Measurements from ENCODE around the gene SRR. TPM values are rescaled to one million over a fixed set of nuclear protein-coding genes. Genes with fewer than 3 reads are reported as not detected.

The SRR gene
- total and polyA plus RNA-seq, 10 of the 15 experiments (the other 5 are each of a cell fraction or from before 2014, with no cell fraction given) = 11.7 to 33.9 (median 20.2) TPM

- TF ChIP-seq SMARCA5 (IDR thresholded peaks at IDR 0.05) (no peak), PML (IDR thresholded peaks at IDR 0.05; ENCODE audit: low read length) (no peak)
Observed at GRCh38 chr17:2357931-2358434, 54.2 kb downstream of the SRR start (continued).

GRCh38 chr17:2361010-2361760, 57.4 kb downstream of the SRR start:
- no peak for TF ChIP-seq SIN3A (IDR thresholded peaks at IDR 0.05; ENCODE audit: low read depth, low read length)
- CTCF ChIA-PET = interaction anchor here (1.4 to 2.5 kb wide), 2 partner anchors 21 to 55 kb away, joined by 7 to 11 read pairs; no protein-coding TSS in a partner anchor
- ATAC-seq (no peak), DNase-seq (ENCODE audit: low read depth, low spot score) (no peak), FAIRE-seq (no peak)
- no peaks in the 10 kb centered on the region for H3K9me3 ChIP-seq (replicated peaks; ENCODE audit: control insufficient read depth, insufficient read depth, low read length)
- H3K9ac ChIP-seq (ENCODE audit: control insufficient read depth, insufficient read depth, low read length) = no peak overlapping the region
- no peaks in the 10 kb centered on the region for H3K79me2 ChIP-seq (ENCODE audit: control insufficient read depth, insufficient read depth, low read length)
- SMC1A ChIA-PET (ENCODE audit: uncharacterized antibody, unreplicated experiment) = interaction anchor here (0.8 kb wide), 1 partner anchor 22 kb away, joined by 3 read pairs; no protein-coding TSS in a partner anchor
- no peak overlapping the region for H2AFZ ChIP-seq (ENCODE audit: control insufficient read depth, low read depth, low read length)
- POLR2A ChIA-PET = no interaction called here
- no peak overlapping the region for H3K4me3 ChIP-seq
- intact Hi-C loops (cut with micrococcal nuclease; ENCODE audit: unreplicated experiment) = no loop called here
- H3K27ac ChIP-seq (ENCODE audit: control insufficient read depth, insufficient read depth) = no peak overlapping the region
- H3K4me2 ChIP-seq (ENCODE audit: control insufficient read depth, insufficient read depth) = no peak overlapping the region
- in situ Hi-C loops (cut with MboI) = no loop called here
- H3K36me3 ChIP-seq (ENCODE audit: control insufficient read depth in 2 of 2, insufficient read depth in 2 of 2, low read length in 1 of 2) = no peaks in the 10 kb centered on the region; a peak in 3 of 4 replicates
- no peaks in the 10 kb centered on the region for H3K4me1 ChIP-seq (ENCODE audit: control insufficient read depth, insufficient read depth, low read length)
- no TSS peak for BruUV-seq (replicated peaks)
- H3K27me3 ChIP-seq (replicated peaks in 1 of 2; ENCODE audit: control insufficient read depth in 2 of 2, insufficient read depth in 2 of 2, low read length in 1 of 2) = no peaks in the 10 kb centered on the region
- 82% methylated on average over 21 of the region's 21 CpGs for WGBS (ENCODE audit: insufficient coverage, insufficient replicate concordance, low lambda C conversion rate, missing lambda C conversion rate)
- RAD21 ChIA-PET (ENCODE audit: unreplicated experiment) = no interaction called here
- H4K20me1 ChIP-seq (ENCODE audit: control insufficient read depth, insufficient read depth) = no peaks in the 10 kb centered on the region

- Histone ChIP-seq H3K4me2 (ENCODE audit: control insufficient read depth, insufficient read depth) (no peak overlapping the region), H3K4me1 (ENCODE audit: control insufficient read depth, insufficient read depth, low read length) (no peaks in the 10 kb centered on the region), H3K9ac (ENCODE audit: control insufficient read depth, insufficient read depth, low read length) (no peak overlapping the region), H4K20me1 (ENCODE audit: control insufficient read depth, insufficient read depth) (no peaks in the 10 kb centered on the region), H3K79me2 (ENCODE audit: control insufficient read depth, insufficient read depth, low read length) (no peaks in the 10 kb centered on the region), H3K4me3 (no peak overlapping the region), H3K27ac (ENCODE audit: control insufficient read depth, insufficient read depth) (no peak overlapping the region), H3K27me3 (replicated peaks in 1 of 2; ENCODE audit: control insufficient read depth in 2 of 2, insufficient read depth in 2 of 2, low read length in 1 of 2) (no peaks in the 10 kb centered on the region), H3K9me3 (replicated peaks; ENCODE audit: control insufficient read depth, insufficient read depth, low read length) (no peaks in the 10 kb centered on the region), H2AFZ (ENCODE audit: control insufficient read depth, low read depth, low read length) (no peak overlapping the region), H3K36me3 (ENCODE audit: control insufficient read depth in 2 of 2, insufficient read depth in 2 of 2, low read length in 1 of 2) (no peaks in the 10 kb centered on the region; a peak in 3 of 4 replicates)
- no TSS peak for BruUV-seq (replicated peaks)
- ChIA-PET SMC1A (ENCODE audit: uncharacterized antibody, unreplicated experiment) (no interaction called here), CTCF (interaction anchor here (2.5 kb wide), 1 partner anchor 54 kb away, joined by 7 read pairs; no protein-coding TSS in a partner anchor), RAD21 (ENCODE audit: unreplicated experiment) (no interaction called here), POLR2A (no interaction called here)
- DNase-seq (ENCODE audit: low read depth, low spot score) (no peak), ATAC-seq (no peak), FAIRE-seq (no peak)
- in situ Hi-C loops (cut with MboI) (no loop called here), intact Hi-C loops (cut with micrococcal nuclease; ENCODE audit: unreplicated experiment) (no loop called here)
- WGBS (ENCODE audit: insufficient coverage, insufficient replicate concordance, low lambda C conversion rate, missing lambda C conversion rate) = 100% methylated on average over 11 of the region's 20 CpGs
- no peak for TF ChIP-seq HDAC6 (IDR thresholded peaks at IDR 0.05; ENCODE audit: unreplicated experiment)
- TF ChIP-seq NR2F1 (conservative IDR thresholded peaks at IDR 0.05) = no peak
- TF ChIP-seq MTA2 (IDR thresholded peaks at IDR 0.05; ENCODE audit: low read depth) = no peak
- no peak for TF ChIP-seq NFXL1 (IDR thresholded peaks at IDR 0.05; ENCODE audit: borderline replicate concordance)
- TF ChIP-seq SIX5 (IDR thresholded peaks at IDR 0.05; ENCODE audit: low read depth, low read length, severe bottlenecking) = no peak
- TF ChIP-seq ASH2L (IDR thresholded peaks at IDR 0.05; ENCODE audit: borderline replicate concordance, low read depth) = no peak
- no peak for TF ChIP-seq CUX1 (IDR thresholded peaks at IDR 0.05; ENCODE audit: insufficient replicate concordance, low read depth, low read length)
- no peak for TF ChIP-seq RB1 (IDR thresholded peaks at IDR 0.05; ENCODE audit: borderline replicate concordance)
Observed at GRCh38 chr17:2362016-2362415, 58.3 kb downstream of the SRR start.
